Measurements from ENCODE around the gene FASTKD1.
A peak's percentile ranks its signal among the peaks of the same experiment; 100 is the strongest.
"Not testable (repeated sequence)": the region's sequence is repeated elsewhere in the genome, so short reads cannot be mapped to it uniquely, and the experiment has no call there.

The FASTKD1 gene

GRCh38 chr2:169542433-169542832 lies 31.2 kb downstream of the FASTKD1 start:
- TF ChIP-seq CTCF (IDR thresholded peaks at IDR 0.05; ENCODE audit: borderline replicate concordance, control extremely low read depth, extremely low read depth, insufficient read depth, missing control alignments): no peak
- in situ Hi-C loops (cut with MboI; ENCODE audit: low sequenced_read_pairs, unreplicated experiment): no loop called here
- no peak for DNase-seq (ENCODE audit: low spot score)

- TF ChIP-seq CTCF (IDR thresholded peaks at IDR 0.05; ENCODE audit: borderline replicate concordance, control extremely low read depth, extremely low read depth, insufficient read depth, missing control alignments): no peak
- DNase-seq (ENCODE audit: low spot score): no peak
- in situ Hi-C loops (cut with MboI; ENCODE audit: low sequenced_read_pairs, unreplicated experiment): no loop called here
Measured at GRCh38 chr2:169540146-169540545, 33.5 kb downstream of the FASTKD1 start.

DNA sequence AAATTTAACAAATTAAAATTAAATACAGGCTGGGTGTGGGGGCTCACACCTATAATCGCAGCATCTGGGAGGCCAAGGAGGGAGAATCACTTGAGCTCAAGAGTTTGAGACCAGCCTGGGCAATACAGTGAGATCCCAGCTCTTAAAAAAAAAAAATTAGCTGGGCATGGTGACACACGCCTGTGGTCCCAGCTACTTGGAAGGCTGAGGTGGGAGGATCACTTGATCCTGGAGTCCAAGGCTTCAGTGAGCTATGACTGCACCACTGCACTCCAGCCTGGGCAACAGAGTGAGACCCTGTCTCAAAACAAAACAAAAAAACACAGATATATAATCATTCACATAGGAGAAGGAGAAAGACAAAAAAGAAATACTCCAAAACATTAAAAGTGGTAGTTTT lies 34.2 kb downstream of the FASTKD1 start:
- DNase-seq (ENCODE audit: low spot score); in situ Hi-C loops (cut with MboI; ENCODE audit: low sequenced_read_pairs, unreplicated experiment): not testable (repeated sequence)

DNA sequence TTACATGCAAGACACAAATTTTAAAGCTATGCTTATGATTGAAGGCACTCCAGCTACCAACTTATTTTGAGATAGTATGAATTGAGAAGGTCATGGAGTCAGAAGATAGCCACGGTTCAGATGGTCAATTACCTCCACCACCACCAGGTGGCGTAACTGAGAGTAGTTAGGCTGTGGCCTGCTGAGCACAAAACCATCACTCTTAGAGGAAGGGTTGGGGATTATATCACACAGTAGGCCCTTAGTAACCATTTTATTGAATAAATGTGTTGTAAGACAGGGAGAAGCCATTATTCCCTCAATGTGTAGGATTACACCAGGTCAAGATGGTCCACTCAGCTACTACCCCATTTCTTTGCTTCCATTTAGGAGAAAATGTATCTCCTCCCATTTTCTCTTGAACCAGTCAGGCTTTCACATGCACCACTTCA lies 45.4 kb downstream of the FASTKD1 start:
- in situ Hi-C loops (cut with MboI; ENCODE audit: low sequenced_read_pairs, unreplicated experiment): no loop called here
- peak; percentile 52 for DNase-seq (ENCODE audit: low spot score)
- peak; percentile 86 for TF ChIP-seq CTCF (IDR thresholded peaks at IDR 0.05; ENCODE audit: borderline replicate concordance, control extremely low read depth, extremely low read depth, insufficient read depth, missing control alignments)

DNA sequence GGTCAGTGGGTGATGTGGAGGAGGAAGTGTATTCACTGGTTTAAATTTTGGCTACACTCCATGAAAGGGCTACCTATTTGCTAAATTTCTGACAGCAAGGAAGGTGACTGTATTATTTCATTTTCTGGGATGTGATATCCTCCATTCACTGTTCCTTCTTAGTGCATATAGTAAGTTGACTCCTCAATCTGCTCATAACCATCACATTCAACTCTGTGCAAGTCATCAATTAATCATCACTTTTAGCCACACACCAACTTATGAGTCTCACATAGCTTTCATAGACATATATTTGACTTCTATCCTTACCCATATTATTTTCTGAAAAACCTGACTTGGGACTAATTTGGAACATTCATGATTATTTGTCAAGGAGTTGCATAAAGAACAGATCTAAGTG lies 47.2 kb downstream of the FASTKD1 start:
- in situ Hi-C loops (cut with MboI; ENCODE audit: low sequenced_read_pairs, unreplicated experiment): no loop called here
- no peak for DNase-seq (ENCODE audit: low spot score)
- TF ChIP-seq CTCF (IDR thresholded peaks at IDR 0.05; ENCODE audit: borderline replicate concordance, control extremely low read depth, extremely low read depth, insufficient read depth, missing control alignments): no peak

- no peak for TF ChIP-seq CTCF (IDR thresholded peaks at IDR 0.05; ENCODE audit: borderline replicate concordance, control extremely low read depth, extremely low read depth, insufficient read depth, missing control alignments)
- in situ Hi-C loops (cut with MboI; ENCODE audit: low sequenced_read_pairs, unreplicated experiment): no loop called here
- DNase-seq (ENCODE audit: low spot score): no peak
Measured at GRCh38 chr2:169525434-169525833, 48.2 kb downstream of the FASTKD1 start.

DNA sequence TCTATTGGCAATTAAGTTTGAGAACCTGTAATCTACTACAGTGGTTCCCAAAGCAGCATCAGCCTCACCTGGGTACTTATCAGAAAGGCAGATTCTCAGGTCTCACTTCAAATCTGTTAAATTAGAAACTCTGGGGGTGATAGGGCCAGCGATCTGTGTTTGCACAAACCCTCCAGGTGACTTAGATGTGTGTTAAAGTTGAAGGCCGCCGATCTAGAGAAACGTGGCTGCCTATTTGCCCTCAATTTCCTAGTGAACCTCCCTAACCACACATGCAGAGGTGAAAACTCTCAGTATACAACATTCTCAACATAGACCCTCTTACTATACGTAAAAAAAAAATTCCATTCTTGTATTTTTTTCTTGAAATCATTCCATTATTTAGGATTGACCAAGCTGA lies 50.0 kb downstream of the FASTKD1 start:
- in situ Hi-C loops (cut with MboI; ENCODE audit: low sequenced_read_pairs, unreplicated experiment): no loop called here
- no peak for TF ChIP-seq CTCF (IDR thresholded peaks at IDR 0.05; ENCODE audit: borderline replicate concordance, control extremely low read depth, extremely low read depth, insufficient read depth, missing control alignments)
- DNase-seq (ENCODE audit: low spot score): no peak
